HG03520 (cell line): ENCODE results near the gene P4HTM.

Source experiments
- ATAC-seq: cut with Tn5 transposase; IDR thresholded peaks from one replicate; pipeline ENCODE4 v1.9.1; 2021; ENCODE audit warnings: mild to moderate bottlenecking, moderate library complexity; ENCODE audit not compliant: unreplicated experiment

Gene P4HTM

GRCh38 chr3:48982686-48983085 lies 7.4 kb upstream of the P4HTM start:
- ATAC-seq = no peak

- no peak for ATAC-seq
Observed at GRCh38 chr3:48983096-48983495, 6.9 kb upstream of the P4HTM start.

GRCh38 chr3:48984663-48985062 lies 5.4 kb upstream of the P4HTM start:
- no peak for ATAC-seq

- ATAC-seq = no peak
Observed at GRCh38 chr3:48985831-48986376, 4.1 kb upstream of the P4HTM start.

- no peak for ATAC-seq
Observed at GRCh38 chr3:48989126-48989795, 780 bp upstream of the P4HTM start.

- ATAC-seq = peak; percentile 15
Observed at GRCh38 chr3:48990636-48991469, 812 bp downstream of the P4HTM start.

- ATAC-seq = no peak
Observed at GRCh38 chr3:48991851-48992545, 2.0 kb downstream of the P4HTM start.

GRCh38 chr3:48993834-48994233 lies 3.8 kb downstream of the P4HTM start:
- no peak for ATAC-seq

GRCh38 chr3:48996640-48997039 lies 6.6 kb downstream of the P4HTM start:
- no peak for ATAC-seq

- no peak for ATAC-seq
Observed at GRCh38 chr3:48997102-48997635, 7.1 kb downstream of the P4HTM start.

GRCh38 chr3:48997714-48998637 lies 7.9 kb downstream of the P4HTM start:
- no peak for ATAC-seq

GRCh38 chr3:48999085-48999858 lies 9.2 kb downstream of the P4HTM start:
- ATAC-seq = no peak

GRCh38 chr3:49001155-49001554 lies 11.1 kb downstream of the P4HTM start:
- ATAC-seq = no peak

GRCh38 chr3:49004352-49005302 lies 14.6 kb downstream of the P4HTM start:
- no peak for ATAC-seq

GRCh38 chr3:49005303-49005680 lies 15.3 kb downstream of the P4HTM start:
- no peak for ATAC-seq

- no peak for ATAC-seq
Observed at GRCh38 chr3:49005998-49006397, 16.0 kb downstream of the P4HTM start.

GRCh38 chr3:49006408-49007067 lies 16.5 kb downstream of the P4HTM start:
- ATAC-seq = no peak
